GM13976 (cell line): ENCODE data around the gene PAPPA.

Experiments
- DNase-seq: peaks from one replicate; pipeline ENCODE4 v3.0.0; 2012; ENCODE audit warnings: low spot score
- in situ Hi-C: fragments of 300-500 bp; cut with MboI; formaldehyde crosslinking; loops from one replicate; pipeline ENCODE4 v1.12.0; 2022; ENCODE audit warnings: low sequenced_read_pairs, mixed read lengths, inconsistent platforms; ENCODE audit not compliant: unreplicated experiment
- TF ChIP-seq, protein P1 (sequence below): IDR thresholded peaks from 2 replicates; pipeline ENCODE4 v1.5.1; 2012; ENCODE audit warnings: borderline replicate concordance, mild to moderate bottlenecking; ENCODE audit not compliant: insufficient read depth; ENCODE audit errors: extremely low read depth, missing control alignments, control extremely low read depth

Gene PAPPA

DNA sequence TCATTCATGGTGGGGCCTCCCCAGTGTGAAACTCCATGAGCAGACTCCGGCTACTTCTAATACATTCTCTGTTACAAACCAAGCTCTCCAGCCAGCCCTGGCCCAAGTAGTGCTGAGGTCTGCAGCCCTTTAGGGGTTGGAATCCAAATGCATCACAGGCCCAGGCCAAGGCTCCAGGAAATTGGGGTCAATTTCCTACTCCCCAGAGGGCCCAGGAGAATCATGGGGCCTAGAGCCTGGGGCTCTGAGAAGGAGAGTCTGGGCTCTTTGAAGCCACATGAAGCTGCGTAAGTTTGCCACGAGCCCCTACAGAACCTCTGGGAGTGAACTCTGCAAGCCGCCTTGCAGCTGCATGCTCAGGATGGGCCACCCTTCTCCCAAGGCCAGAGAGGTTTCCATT lies 206.4 kb downstream of the PAPPA start:
- DNase-seq, result no peak
- TF ChIP-seq, protein P1, sequence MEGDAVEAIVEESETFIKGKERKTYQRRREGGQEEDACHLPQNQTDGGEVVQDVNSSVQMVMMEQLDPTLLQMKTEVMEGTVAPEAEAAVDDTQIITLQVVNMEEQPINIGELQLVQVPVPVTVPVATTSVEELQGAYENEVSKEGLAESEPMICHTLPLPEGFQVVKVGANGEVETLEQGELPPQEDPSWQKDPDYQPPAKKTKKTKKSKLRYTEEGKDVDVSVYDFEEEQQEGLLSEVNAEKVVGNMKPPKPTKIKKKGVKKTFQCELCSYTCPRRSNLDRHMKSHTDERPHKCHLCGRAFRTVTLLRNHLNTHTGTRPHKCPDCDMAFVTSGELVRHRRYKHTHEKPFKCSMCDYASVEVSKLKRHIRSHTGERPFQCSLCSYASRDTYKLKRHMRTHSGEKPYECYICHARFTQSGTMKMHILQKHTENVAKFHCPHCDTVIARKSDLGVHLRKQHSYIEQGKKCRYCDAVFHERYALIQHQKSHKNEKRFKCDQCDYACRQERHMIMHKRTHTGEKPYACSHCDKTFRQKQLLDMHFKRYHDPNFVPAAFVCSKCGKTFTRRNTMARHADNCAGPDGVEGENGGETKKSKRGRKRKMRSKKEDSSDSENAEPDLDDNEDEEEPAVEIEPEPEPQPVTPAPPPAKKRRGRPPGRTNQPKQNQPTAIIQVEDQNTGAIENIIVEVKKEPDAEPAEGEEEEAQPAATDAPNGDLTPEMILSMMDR, result no peak
- in situ Hi-C loops, result no loop called here

DNA sequence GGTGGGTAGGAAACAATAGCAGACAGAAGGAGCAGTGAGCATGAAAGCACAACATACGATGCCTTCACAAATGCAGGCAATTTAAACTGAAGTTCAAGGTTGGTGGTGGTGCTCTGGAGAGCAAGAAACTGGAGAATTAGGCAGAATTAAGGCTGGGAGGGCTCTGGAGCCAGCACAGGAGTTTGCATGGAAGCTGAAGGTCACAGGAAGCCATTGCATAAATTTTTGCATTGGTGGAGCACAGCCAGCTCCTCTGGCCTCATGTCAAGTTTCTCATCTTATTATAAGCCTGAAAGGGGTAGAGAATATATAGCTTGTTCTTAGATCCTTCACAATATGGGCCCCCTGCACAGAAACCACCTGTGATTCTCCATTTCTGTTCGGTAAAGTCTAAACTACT lies 207.4 kb downstream of the PAPPA start:
- in situ Hi-C loops, result no loop called here
- DNase-seq, result no peak
- TF ChIP-seq, protein P1, result no peak

DNA sequence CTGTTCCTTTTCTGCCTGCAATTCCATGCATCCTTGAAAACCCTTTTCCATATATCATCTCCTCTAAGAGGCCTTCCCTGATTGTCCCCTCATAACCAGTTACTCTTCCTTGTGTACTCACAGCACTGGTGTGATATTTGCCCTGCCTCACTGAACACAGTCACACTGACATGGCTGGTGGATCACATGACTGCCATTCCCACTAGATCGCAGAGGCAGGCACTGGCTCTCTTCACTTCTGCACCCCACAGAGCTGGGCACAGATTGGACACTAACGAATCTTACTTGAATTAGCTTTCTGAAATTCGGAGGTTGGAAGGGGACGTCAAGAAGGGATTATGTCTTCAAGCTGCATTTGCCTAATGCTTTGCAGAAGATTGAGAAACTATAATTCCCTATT lies 208.0 kb downstream of the PAPPA start:
- TF ChIP-seq, protein P1, result no peak
- no peak for DNase-seq
- in situ Hi-C loops, result no loop called here

DNA sequence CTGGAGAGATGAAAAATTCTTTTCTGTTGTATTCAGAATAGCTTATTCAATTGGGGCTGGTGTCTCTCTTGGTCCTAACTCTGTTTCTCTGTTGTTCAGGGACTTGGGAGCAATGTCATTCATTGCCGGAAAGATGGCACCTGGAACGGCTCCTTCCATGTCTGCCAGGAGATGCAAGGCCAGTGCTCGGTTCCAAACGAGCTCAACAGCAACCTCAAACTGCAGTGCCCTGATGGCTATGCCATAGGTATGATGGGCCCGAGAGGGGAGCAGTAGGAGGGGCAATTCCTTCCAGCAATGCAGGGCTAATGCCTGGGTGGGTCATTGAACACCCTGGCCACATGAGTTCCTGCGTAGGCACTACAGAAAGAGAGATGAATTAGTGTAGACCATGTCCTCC lies 208.9 kb downstream of the PAPPA start:
- in situ Hi-C loops, result no loop called here
- TF ChIP-seq, protein P1, result no peak
- no peak for DNase-seq

DNA sequence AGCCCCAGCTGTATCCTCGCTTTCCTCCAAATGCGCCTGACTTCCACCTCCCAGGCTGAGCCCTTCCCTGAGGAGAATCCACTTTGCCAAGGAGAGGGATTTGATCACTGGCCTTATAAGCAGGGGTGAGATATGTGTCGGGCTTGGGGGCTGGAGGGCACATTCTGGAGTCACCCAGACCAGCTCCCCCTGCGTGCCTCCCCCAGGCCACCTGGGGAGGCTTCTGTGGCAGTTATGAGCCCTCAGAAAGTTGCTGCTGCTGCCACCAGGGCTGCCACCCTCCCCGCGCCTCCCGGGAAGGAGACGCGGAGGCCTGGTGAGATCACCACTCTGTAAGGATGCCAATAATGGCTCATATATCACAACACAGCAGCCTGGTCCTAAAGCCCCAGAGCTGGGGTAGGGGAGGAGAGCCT lies 211.5 kb downstream of the PAPPA start:
- TF ChIP-seq, protein P1, result no peak
- in situ Hi-C loops, result no loop called here
- no peak for DNase-seq

DNA sequence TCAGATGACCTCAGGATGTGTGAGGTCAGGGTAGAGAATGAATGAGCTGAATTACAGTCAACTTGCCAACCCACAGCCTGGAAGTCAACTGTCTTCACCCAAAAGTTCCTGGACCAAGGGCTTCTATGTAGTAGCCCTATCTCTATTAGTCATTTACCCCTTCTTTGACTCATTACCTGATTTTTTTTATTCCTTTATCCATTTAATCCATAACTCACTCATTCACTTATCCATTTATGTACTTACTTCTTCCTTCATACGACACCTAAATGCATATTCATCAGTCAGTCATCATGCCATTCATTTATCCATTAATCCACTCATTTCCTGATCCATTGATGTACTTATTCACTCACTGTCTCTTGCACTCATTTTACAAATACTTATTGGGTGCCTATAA lies 212.7 kb downstream of the PAPPA start:
- DNase-seq, result no peak
- TF ChIP-seq, protein P1, result no peak
- in situ Hi-C loops, result no loop called here

DNA sequence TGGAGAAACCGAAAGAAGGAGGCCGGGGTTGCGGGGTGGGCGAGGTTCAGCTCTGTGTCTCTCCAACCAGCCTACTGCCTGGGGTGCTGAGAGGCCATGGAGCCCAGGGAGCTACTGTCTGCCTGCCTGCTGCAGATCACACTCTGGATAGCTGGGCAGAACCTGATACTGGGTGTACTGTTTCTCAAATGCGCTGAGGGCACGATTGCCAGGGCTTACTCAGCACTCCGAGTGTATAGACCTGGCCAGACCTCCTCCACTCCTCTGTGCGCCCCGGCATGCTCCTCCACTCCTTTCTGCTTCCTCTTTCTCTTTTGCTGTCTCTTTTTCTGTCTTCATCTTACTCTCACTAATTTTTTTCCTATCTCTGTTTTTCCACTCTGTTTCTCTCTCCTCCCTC lies 215.1 kb downstream of the PAPPA start:
- in situ Hi-C loops, result no loop called here
- TF ChIP-seq, protein P1, result no peak
- DNase-seq, result no peak
